Psoas muscle (tissue), 8 donors: ENCODE data around the gene BCAS3. TPM values are rescaled to one million over a fixed set of nuclear protein-coding genes. Genes with fewer than 3 reads are reported as not detected.
"Not testable (repeated sequence)": the region's sequence is repeated elsewhere in the genome, so short reads cannot be mapped to it uniquely, and the experiment has no call there.

ENCODE experiments used
- ATAC-seq, 4 donors: fragments of 200-7000 bp; cut with Tn5 transposase; one replicate each; pipeline ENCODE4 v1.9.1; 2020; ENCODE audit warnings: moderate library complexity in 3 of 4, mild to moderate bottlenecking in 2 of 4
- DNase-seq, 2 donors: peaks; one replicate each; pipeline ENCODE4 v3.0.0-alpha.2; 2020
- H3K27ac ChIP-seq: fragments of 200-600 bp; one replicate; pipeline ENCODE4 v1.8.0; 2022
- H3K27me3 ChIP-seq, 3 donors: fragments of 200-600 bp in 1 of 3; one replicate each; pipeline versions ENCODE4 v1.6.1 to v1.8.0; 2013 to 2022; ENCODE audit warnings: low read length in 2 of 3, mild to moderate bottlenecking in 2 of 3, moderate library complexity in 1 of 3; ENCODE audit not compliant: insufficient read depth in 3 of 3
- H3K36me3 ChIP-seq, 2 donors: fragments of 200-600 bp in 1 of 2; one replicate each; pipeline versions ENCODE4 v1.6.1 to v1.8.0; 2013 to 2022; ENCODE audit warnings: low read depth in 1 of 2, mild to moderate bottlenecking in 1 of 2, moderate library complexity in 1 of 2; ENCODE audit not compliant: insufficient read depth in 1 of 2
- H3K4me1 ChIP-seq: fragments of 200-600 bp; one replicate; pipeline ENCODE4 v1.8.0; 2022
- H3K4me3 ChIP-seq: fragments of 200-600 bp; one replicate; pipeline ENCODE4 v1.8.0; 2022; ENCODE audit warnings: mild to moderate bottlenecking
- H3K9me3 ChIP-seq: fragments of 200-600 bp; one replicate; pipeline ENCODE4 v1.8.0; 2022
- CTCF ChIP-seq: fragments of 200-600 bp; IDR thresholded peaks from one replicate; pipeline ENCODE4 v1.8.0; 2022; ENCODE audit warnings: antibody characterized with exemption
- WGBS, 3 donors: extraction: QIAGEN DNeasy Blood & Tissue Kit; methylation state at CpG; one replicate each; pipeline versions ENCODE4 v1.1.6 to v1.1.7; 2013; 5-methylcytosine and 5-hydroxymethylcytosine counted together
- intact Hi-C, 2 donors: fragments of 100-400 bp; cut with DNase I; formaldehyde crosslinking; loops; one replicate each; pipeline versions ENCODE4 v1.11.0 to v1.14.2; 2022
- polyA plus RNA-seq, 3 donors: library from polyadenylated mRNA; stranded (reverse); fragments of 200-250 nt; gene quantifications; one replicate each; pipeline ENCODE4 v1.2.3, GENCODE V29; 2013
- total RNA-seq, 4 donors: library from RNA; stranded (reverse); fragmentation: NEBNext Ultra II Directional in 2 of 4; extraction: Animal tissue kit (Norgen Biotek cat#: 25700) in 2 of 4; gene quantifications; one replicate each; pipeline versions ENCODE4 v1.2.1 to v1.2.4, GENCODE V29; 2021 to 2023
- donor health status: healthy with polysubstance abuse.
- donor health status: DM: no; HTN: no; CAD: no; lungs with moderate emphysema.
- donor health status: Bipolar disorder and iron deficiency.
- donor health status: healthy.
- donor health status: DM: yes; HTN: yes; CAD: no.
- donor health status: DM: no; HTN: no; CAD: no.
- donor health status: DM: no; HTN: no; CAD: no.
- donor health status: DM: yes; HTN: yes; CAD: no.

Gene BCAS3
- total and polyA plus RNA-seq, 7 donors = 2.4 to 28.8 (median 15.0) TPM

GRCh38 chr17:60770946-60771422 is 93.3 kb downstream of the BCAS3 start:
- 91 to 97% (median 95%) methylated on average over 8 of the region's 8 CpGs for WGBS, 3 donors
- Histone ChIP-seq H3K4me3 (no peak overlapping the region), H3K27ac (no peak overlapping the region), H3K4me1 (no peaks in the 10 kb centered on the region), H3K9me3 (no peaks in the 10 kb centered on the region), H3K36me3 (no peaks in the 10 kb centered on the region), H3K27me3 (no peaks in the 10 kb centered on the region)
- TF ChIP-seq CTCF = no peak
- DNase-seq (no peak), ATAC-seq (no peak)
- intact Hi-C loops = no loop called here

GRCh38 chr17:60771621-60772020 is 94.0 kb downstream of the BCAS3 start:
- H3K27me3 ChIP-seq, H3K4me1 ChIP-seq, H3K9me3 ChIP-seq, H3K36me3 ChIP-seq, H3K27ac ChIP-seq, H3K4me3 ChIP-seq, ATAC-seq, intact Hi-C loops, DNase-seq: not testable (repeated sequence)
- 81 to 97% (median 94%) methylated on average over 5 of the region's 5 CpGs for WGBS, 3 donors

- TF ChIP-seq CTCF = no peak
- ATAC-seq = no peak
Observed at GRCh38 chr17:60773552-60773951, 95.9 kb downstream of the BCAS3 start.

GRCh38 chr17:60781880-60782412 is 104.3 kb downstream of the BCAS3 start:
- no peak overlapping the region for H3K27ac ChIP-seq
- no peaks in the 10 kb centered on the region for H3K27me3 ChIP-seq
- H3K36me3 ChIP-seq = no peaks in the 10 kb centered on the region
- intact Hi-C loops = no loop called here
- DNase-seq (no peak), ATAC-seq (no peak)
- no peaks in the 10 kb centered on the region for H3K9me3 ChIP-seq
- H3K4me3 ChIP-seq = no peak overlapping the region
- no peaks in the 10 kb centered on the region for H3K4me1 ChIP-seq
- TF ChIP-seq CTCF = no peak

More at GRCh38 chr17:60773552-60773951, 95.9 kb downstream of the BCAS3 start:
- Histone ChIP-seq H3K4me1 (no peaks in the 10 kb centered on the region), H3K27me3 (no peaks in the 10 kb centered on the region), H3K4me3 (no peak overlapping the region), H3K36me3 (no peaks in the 10 kb centered on the region), H3K9me3 (no peaks in the 10 kb centered on the region), H3K27ac (no peak overlapping the region)
- DNase-seq = no peak
- WGBS, 3 donors = 93 to 98% (median 98%) methylated on average over 7 of the region's 7 CpGs
- intact Hi-C loops = no loop called here

- no peak for DNase-seq
- H3K36me3 ChIP-seq = no peaks in the 10 kb centered on the region
- H3K4me3 ChIP-seq = no peak overlapping the region
- WGBS, 3 donors = 88 to 93% (median 93%) methylated on average over 3 of the region's 3 CpGs
- H3K27ac ChIP-seq = no peak overlapping the region
- TF ChIP-seq CTCF = no peak
- H3K27me3 ChIP-seq = no peaks in the 10 kb centered on the region
- intact Hi-C loops = no loop called here
- ATAC-seq = no peak
- no peaks in the 10 kb centered on the region for H3K4me1 ChIP-seq
- H3K9me3 ChIP-seq = no peaks in the 10 kb centered on the region
Observed at GRCh38 chr17:60782742-60783141, 105.1 kb downstream of the BCAS3 start.
